GM23338 (cell line): ENCODE data around the gene CASP5. TPM values are rescaled to one million over a fixed set of nuclear protein-coding genes. Genes with fewer than 3 reads are reported as not detected.
"Not testable (repeated sequence)": the region's sequence is repeated elsewhere in the genome, so short reads cannot be mapped to it uniquely, and the experiment has no call there.

ENCODE experiments used
- ATAC-seq: fragments of 200-7000 bp; cut with Tn5 transposase; 3 replicates; pipeline ENCODE4 v1.9.1; 2020
- DNase-seq: peaks from one replicate; pipeline ENCODE4 v3.0.0-alpha.2; 2015; ENCODE audit warnings: low spot score
- H2AFZ ChIP-seq: fragments of 200-600 bp; sonication (generic); 2 replicates; pipeline ENCODE4 v1.8.0; 2016; ENCODE audit warnings: antibody characterized with exemption, mild to moderate bottlenecking, moderate library complexity
- H3F3A ChIP-seq: fragments of 200-600 bp; sonication (generic); replicated peaks from 2 replicates; pipeline ENCODE4 v1.8.0; 2017; ENCODE audit warnings: antibody characterized with exemption, mixed run types, low read depth
- H3K27ac ChIP-seq: fragments of 200-600 bp; sonication (generic); 2 replicates; pipeline ENCODE4 v1.6.1; 2016; ENCODE audit warnings: low read depth
- H3K27me3 ChIP-seq: fragments of 200-600 bp; sonication (generic); 2 replicates; pipeline ENCODE4 v1.8.0; 2016; ENCODE audit warnings: mild to moderate bottlenecking, mixed run types, moderate library complexity; ENCODE audit not compliant: insufficient read depth
- H3K36me3 ChIP-seq: fragments of 200-600 bp; sonication (generic); 2 replicates; pipeline ENCODE4 v1.8.0; 2016; ENCODE audit warnings: mild to moderate bottlenecking; ENCODE audit not compliant: insufficient read depth
- H3K4me1 ChIP-seq: fragments of 200-600 bp; sonication (generic); 2 replicates; pipeline ENCODE4 v1.8.0; 2016; ENCODE audit warnings: mild to moderate bottlenecking, moderate library complexity; ENCODE audit not compliant: insufficient read depth
- H3K4me2 ChIP-seq: fragments of 200-600 bp; sonication (generic); 2 replicates; pipeline ENCODE4 v1.7.1; 2017; ENCODE audit warnings: mixed run types
- H3K4me3 ChIP-seq: fragments of 200-600 bp; sonication (generic); 2 replicates; pipeline ENCODE4 v1.6.1; 2016; ENCODE audit warnings: mixed run types
- H3K79me2 ChIP-seq: fragments of 200-600 bp; sonication (generic); replicated peaks from 2 replicates; pipeline ENCODE4 v1.8.0; 2017; ENCODE audit warnings: mild to moderate bottlenecking; ENCODE audit not compliant: insufficient read depth
- H3K9me2 ChIP-seq: fragments of 200-600 bp; sonication (generic); 2 replicates; pipeline ENCODE4 v1.8.0; 2017; ENCODE audit not compliant: insufficient read depth
- H4K20me1 ChIP-seq: fragments of 200-600 bp; sonication (generic); replicated peaks from 2 replicates; pipeline ENCODE4 v1.8.0; 2017; ENCODE audit warnings: mild to moderate bottlenecking; ENCODE audit not compliant: insufficient read depth
- H3K27ac Mint-ChIP-seq: 2 replicates; pipeline ENCODE4 v1.8.0; 2020; ENCODE audit warnings: inconsistent platforms, mild to moderate bottlenecking, moderate library complexity, mixed read lengths
- H3K27me3 Mint-ChIP-seq: 3 replicates; pipeline ENCODE4 v1.8.0; 2022; ENCODE audit warnings: low read depth, mild to moderate bottlenecking, moderate library complexity, mixed read lengths, inconsistent platforms; ENCODE audit not compliant: insufficient read depth, poor library complexity
- H3K36me3 Mint-ChIP-seq: 3 replicates; pipeline ENCODE4 v1.8.0; 2021; ENCODE audit warnings: low read depth, mild to moderate bottlenecking, inconsistent platforms, moderate library complexity, mixed read lengths
- H3K4me1 Mint-ChIP-seq: 3 replicates; pipeline ENCODE4 v1.8.0; 2020; ENCODE audit warnings: mild to moderate bottlenecking, inconsistent platforms, mixed read lengths
- H3K4me3 Mint-ChIP-seq: 3 replicates; pipeline ENCODE4 v1.8.0; 2021; ENCODE audit warnings: moderate library complexity, mild to moderate bottlenecking, inconsistent platforms, mixed read lengths
- H3K9me3 Mint-ChIP-seq: 3 replicates; pipeline ENCODE4 v1.8.0; 2020; ENCODE audit warnings: moderate library complexity, mild to moderate bottlenecking, inconsistent platforms, mixed read lengths
- EZH2 ChIP-seq: fragments of 200-600 bp; sonication (generic); IDR thresholded peaks from one replicate; pipeline ENCODE4 v1.8.0; 2017; ENCODE audit warnings: antibody characterized with exemption, mild to moderate bottlenecking, low read depth; ENCODE audit not compliant: unreplicated experiment
- EZH2phosphoT487 ChIP-seq: fragments of 200-600 bp; sonication (generic); IDR thresholded peaks from one replicate; pipeline ENCODE4 v1.8.1; 2018; ENCODE audit warnings: antibody characterized with exemption; ENCODE audit not compliant: unreplicated experiment
- NANOG ChIP-seq: IDR thresholded peaks from 2 replicates; pipeline ENCODE4 v1.6.1; 2016; ENCODE audit warnings: antibody characterized with exemption, borderline replicate concordance
- POLR2AphosphoS5 ChIP-seq: IDR thresholded peaks from 2 replicates; pipeline ENCODE4 v1.6.1; 2016; ENCODE audit warnings: antibody characterized with exemption, low read depth
- ZNF331 ChIP-seq: fragments of 250-450 bp; sonication (Bioruptor Pico); IDR thresholded peaks from 2 replicates; pipeline ENCODE4 v1.5.0; 2020; ENCODE audit warnings: low read depth, mild to moderate bottlenecking, moderate library complexity
- polyA plus RNA-seq: library from polyadenylated mRNA; unstranded; fragments of >200 nt; fragmentation: Nextera tagmentation; extraction: Ambion mirVana; gene quantifications from 2 replicates; pipeline ENCODE4 v1.2.1, GENCODE V29; 2016
- total RNA-seq: library from RNA; depleted of rRNA; stranded (reverse); fragments of >200 nt; shearing (Covaris generic); gene quantifications from 2 replicates; pipeline ENCODE4 v1.2.3, GENCODE V29; 2014
- TF ChIP-seq, protein P1 (sequence below): IDR thresholded peaks from 2 replicates; pipeline ENCODE4 v1.6.1; 2016; ENCODE audit warnings: antibody characterized with exemption
- TF ChIP-seq, protein P2 (sequence below), 2 experiments: fragments of 200-600 bp in 1 of 2; sonication (generic) in 1 of 2; conservative IDR thresholded peaks; 2 replicates each; pipeline versions ENCODE4 v1.5.1 to v1.6.1; 2016 to 2017; ENCODE audit warnings: antibody characterized with exemption in 2 of 2, low read depth in 2 of 2, mild to moderate bottlenecking in 2 of 2, moderate library complexity in 1 of 2

Gene CASP5
- total and polyA plus RNA-seq, 2 experiments from 2014 or later = not detected

DNA sequence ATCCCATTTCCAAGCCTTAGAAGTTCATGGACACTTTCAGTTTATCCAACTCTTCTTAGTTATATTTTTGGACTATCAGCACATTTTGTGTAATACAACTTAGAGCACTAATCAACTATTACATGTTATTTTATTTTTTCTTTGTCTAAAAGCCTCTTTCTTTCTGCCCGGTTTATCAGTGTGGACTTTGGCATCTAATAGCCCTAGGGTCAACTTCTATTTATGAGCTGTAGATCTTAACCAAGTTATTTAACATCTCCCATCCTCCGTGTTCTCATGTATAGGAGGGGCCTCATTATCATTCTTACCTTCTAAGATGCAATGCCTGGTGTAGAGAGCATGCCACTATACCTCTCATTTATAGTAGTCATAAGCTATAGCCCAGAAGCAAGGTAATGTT is 17.7 kb upstream of the CASP5 start:
- no peak for DNase-seq
- H3K27me3 ChIP-seq = no peaks in the 10 kb centered on the region
- Mint-ChIP-seq H3K4me1 (no peaks in the 10 kb centered on the region; the same call in 2 of the 3 replicates), H3K9me3 (no peaks in the 10 kb centered on the region; the same call in 2 of the 3 replicates), H3K4me3 (no peak overlapping the region), H3K27ac (no peak overlapping the region), H3K36me3 (peaks cover 9% of the 10 kb centered on the region; the same call in 2 of the 3 replicates), H3K27me3 (peaks cover under 1% of the 10 kb centered on the region)
- no peaks in the 10 kb centered on the region for H3K79me2 ChIP-seq
- ATAC-seq = no peak
- no peaks in the 10 kb centered on the region for H3F3A ChIP-seq
- peaks cover 17% of the 10 kb centered on the region for H3K9me2 ChIP-seq
- no peaks in the 10 kb centered on the region for H3K36me3 ChIP-seq
- H4K20me1 ChIP-seq = no peaks in the 10 kb centered on the region
- H3K4me2 ChIP-seq = no peak overlapping the region
- no peak overlapping the region for H2AFZ ChIP-seq
- no peak for TF ChIP-seq NANOG
- TF ChIP-seq EZH2 = no peak
- no peak for TF ChIP-seq POLR2AphosphoS5
- TF ChIP-seq ZNF331 (CRISPR knock-in tag) = no peak
- TF ChIP-seq, protein P1, sequence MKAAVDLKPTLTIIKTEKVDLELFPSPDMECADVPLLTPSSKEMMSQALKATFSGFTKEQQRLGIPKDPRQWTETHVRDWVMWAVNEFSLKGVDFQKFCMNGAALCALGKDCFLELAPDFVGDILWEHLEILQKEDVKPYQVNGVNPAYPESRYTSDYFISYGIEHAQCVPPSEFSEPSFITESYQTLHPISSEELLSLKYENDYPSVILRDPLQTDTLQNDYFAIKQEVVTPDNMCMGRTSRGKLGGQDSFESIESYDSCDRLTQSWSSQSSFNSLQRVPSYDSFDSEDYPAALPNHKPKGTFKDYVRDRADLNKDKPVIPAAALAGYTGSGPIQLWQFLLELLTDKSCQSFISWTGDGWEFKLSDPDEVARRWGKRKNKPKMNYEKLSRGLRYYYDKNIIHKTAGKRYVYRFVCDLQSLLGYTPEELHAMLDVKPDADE = no peak
- TF ChIP-seq EZH2phosphoT487 = no peak
- H3K27ac ChIP-seq = no peak overlapping the region
- no peak overlapping the region for H3K4me3 ChIP-seq
- H3K4me1 ChIP-seq = no peaks in the 10 kb centered on the region; the same call in 1 of the 2 replicates

DNA sequence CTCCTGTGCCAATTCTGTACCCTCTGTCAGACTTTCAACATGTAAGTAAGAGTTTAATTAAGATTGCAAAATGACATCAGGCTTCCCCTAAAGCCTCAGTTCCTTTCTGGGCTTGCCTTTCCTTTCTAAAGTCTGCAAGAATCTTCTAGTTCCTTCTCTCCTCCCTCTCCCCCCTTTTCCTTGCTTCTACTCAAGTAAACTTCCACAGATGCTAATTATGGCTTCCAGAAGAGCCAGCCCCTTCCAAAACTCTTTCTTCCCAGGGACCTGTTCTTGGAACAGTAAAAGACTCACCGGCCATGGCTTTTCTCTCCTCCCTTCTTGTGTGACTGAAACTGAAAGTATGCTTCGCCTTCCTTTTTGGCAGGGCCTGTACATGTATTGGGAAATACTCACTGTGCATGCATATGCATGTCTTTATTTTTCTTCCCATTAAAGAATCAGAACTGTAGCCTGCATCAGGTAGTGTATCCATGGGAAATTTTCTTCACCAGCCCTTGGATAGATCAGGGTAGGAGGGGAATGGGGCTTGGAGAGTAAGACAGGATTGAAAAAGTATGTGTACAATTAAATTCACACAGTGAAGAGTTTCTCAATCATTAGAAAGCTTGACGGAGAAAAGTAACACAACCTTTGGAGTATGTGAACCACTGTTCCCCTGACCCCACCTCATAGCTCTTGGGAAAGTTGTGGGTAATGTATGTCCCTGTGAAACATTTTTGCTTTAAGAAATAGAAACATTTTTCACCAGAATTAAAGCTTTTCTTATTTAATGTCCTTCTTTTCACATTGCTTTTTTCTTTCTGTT is 12.0 kb upstream of the CASP5 start, which contains the start of gene CASP1:
TSS of gene CASP1 (minus strand) at position 332 of the 808 bp plus-strand sequence. CDS start at position 301, 31 bp downstream.
- no peaks in the 10 kb centered on the region; the same call in 2 of the 3 replicates for H3K4me1 Mint-ChIP-seq
- Histone ChIP-seq H3K27ac (no peak within 1 kb of the TSS), H4K20me1 (no peaks in the 10 kb centered on the region), H3K4me2 (no peak within 1 kb of the TSS), H3F3A (no peaks in the 10 kb centered on the region), H3K9me2 (peaks cover 20% of the 10 kb centered on the region), H2AFZ (peak within 1 kb of the TSS; percentile 47; the same call in 1 of the 2 replicates), H3K36me3 (no peaks in the 10 kb centered on the region), H3K79me2 (no peaks in the 10 kb centered on the region), H3K27me3 (no peaks in the 10 kb centered on the region), H3K4me1 (no peaks in the 10 kb centered on the region), H3K4me3 (no peak within 1 kb of the TSS)
- H3K27me3 Mint-ChIP-seq = peaks cover 3% of the 10 kb centered on the region
- DNase-seq = no peak
- H3K9me3 Mint-ChIP-seq = no peaks in the 10 kb centered on the region; the same call in 2 of the 3 replicates
- no peak within 1 kb of the TSS for H3K27ac Mint-ChIP-seq
- no peak for TF ChIP-seq POLR2AphosphoS5
- TF ChIP-seq, protein P2, sequence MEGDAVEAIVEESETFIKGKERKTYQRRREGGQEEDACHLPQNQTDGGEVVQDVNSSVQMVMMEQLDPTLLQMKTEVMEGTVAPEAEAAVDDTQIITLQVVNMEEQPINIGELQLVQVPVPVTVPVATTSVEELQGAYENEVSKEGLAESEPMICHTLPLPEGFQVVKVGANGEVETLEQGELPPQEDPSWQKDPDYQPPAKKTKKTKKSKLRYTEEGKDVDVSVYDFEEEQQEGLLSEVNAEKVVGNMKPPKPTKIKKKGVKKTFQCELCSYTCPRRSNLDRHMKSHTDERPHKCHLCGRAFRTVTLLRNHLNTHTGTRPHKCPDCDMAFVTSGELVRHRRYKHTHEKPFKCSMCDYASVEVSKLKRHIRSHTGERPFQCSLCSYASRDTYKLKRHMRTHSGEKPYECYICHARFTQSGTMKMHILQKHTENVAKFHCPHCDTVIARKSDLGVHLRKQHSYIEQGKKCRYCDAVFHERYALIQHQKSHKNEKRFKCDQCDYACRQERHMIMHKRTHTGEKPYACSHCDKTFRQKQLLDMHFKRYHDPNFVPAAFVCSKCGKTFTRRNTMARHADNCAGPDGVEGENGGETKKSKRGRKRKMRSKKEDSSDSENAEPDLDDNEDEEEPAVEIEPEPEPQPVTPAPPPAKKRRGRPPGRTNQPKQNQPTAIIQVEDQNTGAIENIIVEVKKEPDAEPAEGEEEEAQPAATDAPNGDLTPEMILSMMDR (conservative IDR thresholded peaks at IDR 0.05; ENCODE audit: low read depth in 2 of 2) = no peak
- no peak for TF ChIP-seq EZH2phosphoT487
- no peak within 1 kb of the TSS for H3K4me3 Mint-ChIP-seq
- no peak for ATAC-seq
- peaks cover 9% of the 10 kb centered on the region; the same call in 2 of the 3 replicates for H3K36me3 Mint-ChIP-seq

DNA sequence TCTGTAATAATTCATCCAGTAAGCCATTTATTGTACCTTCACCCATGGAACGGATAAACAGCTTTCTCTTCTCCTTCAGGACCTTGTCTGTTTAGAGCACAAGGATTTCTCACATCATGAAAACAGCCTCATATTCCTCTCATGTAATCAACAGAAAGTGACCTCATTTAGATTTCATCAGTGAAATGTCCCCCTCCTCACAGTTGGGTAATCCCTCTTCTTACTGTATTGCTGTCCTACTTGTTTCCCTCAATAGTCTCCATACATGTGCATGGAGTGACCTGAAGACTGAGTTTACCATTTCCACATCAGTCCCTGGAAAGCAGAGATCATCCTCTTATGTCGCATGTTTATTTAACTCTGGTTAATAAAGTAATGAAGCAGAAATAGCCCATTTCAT is 11.4 kb upstream of the CASP5 start:
- not testable (repeated sequence) for H2AFZ ChIP-seq, H3K4me3 ChIP-seq, DNase-seq, H3K79me2 ChIP-seq, H3K27ac ChIP-seq, H3K27ac Mint-ChIP-seq, H3K4me1 Mint-ChIP-seq, H3K4me3 Mint-ChIP-seq, H3K27me3 Mint-ChIP-seq, H4K20me1 ChIP-seq, H3K36me3 ChIP-seq, H3K36me3 Mint-ChIP-seq, H3K27me3 ChIP-seq, H3K4me2 ChIP-seq, H3K4me1 ChIP-seq, ATAC-seq, H3K9me3 Mint-ChIP-seq, H3F3A ChIP-seq
- H3K9me2 ChIP-seq = peaks cover 15% of the 10 kb centered on the region; the same call in 1 of the 2 replicates
